Coronary artery (tissue), 2 donors: ENCODE data around the gene PRSS48.
"Not testable (repeated sequence)": the region's sequence is repeated elsewhere in the genome, so short reads cannot be mapped to it uniquely, and the experiment has no call there.

ENCODE experiments used
- DNase-seq: peaks from one replicate; pipeline ENCODE4 v3.0.0-alpha.2; 2017; ENCODE audit warnings: low spot score
- H3K27ac ChIP-seq, 2 donors: fragments of 200-600 bp; sonication (generic); one replicate each; pipeline ENCODE4 v1.5.1; 2016 to 2019
- H3K4me3 ChIP-seq: fragments of 200-600 bp; sonication (generic); 2 replicates; pipeline ENCODE4 v1.5.1; 2016; ENCODE audit warnings: mild to moderate bottlenecking, moderate library complexity
- CTCF ChIP-seq: fragments of 200-600 bp; sonication (generic); IDR thresholded peaks from one replicate; pipeline ENCODE4 v1.5.1; 2019; ENCODE audit warnings: antibody characterized with exemption

The PRSS48 gene

GRCh38 chr4:151263455-151263854, 13.5 kb upstream of the PRSS48 start:
- H3K27ac ChIP-seq = no peak overlapping the region
- H3K4me3 ChIP-seq = no peak overlapping the region
- no peak for TF ChIP-seq CTCF
- DNase-seq = no peak

GRCh38 chr4:151266497-151266896, 10.5 kb upstream of the PRSS48 start:
- TF ChIP-seq CTCF = no peak
- DNase-seq = no peak
- Histone ChIP-seq H3K27ac (no peak overlapping the region), H3K4me3 (no peak overlapping the region)

GRCh38 chr4:151267104-151267503, 9.9 kb upstream of the PRSS48 start:
- TF ChIP-seq CTCF = no peak
- no peak for DNase-seq
- Histone ChIP-seq H3K27ac (no peak overlapping the region), H3K4me3 (no peak overlapping the region)

- no peak for DNase-seq
- no peak for TF ChIP-seq CTCF
- no peak overlapping the region for H3K4me3 ChIP-seq
- H3K27ac ChIP-seq = no peak overlapping the region
Measured at GRCh38 chr4:151267822-151268535, 9.0 kb upstream of the PRSS48 start.

GRCh38 chr4:151268905-151269304, 8.1 kb upstream of the PRSS48 start:
- not testable (repeated sequence) for H3K4me3 ChIP-seq, H3K27ac ChIP-seq, DNase-seq

GRCh38 chr4:151284534-151285245, 7.7 kb downstream of the PRSS48 start:
- TF ChIP-seq CTCF = no peak
- H3K4me3 ChIP-seq = no peak overlapping the region
- no peak overlapping the region for H3K27ac ChIP-seq
- no peak for DNase-seq

- no peak for DNase-seq
- Histone ChIP-seq H3K27ac (no peak overlapping the region), H3K4me3 (no peak overlapping the region)
- no peak for TF ChIP-seq CTCF
Measured at GRCh38 chr4:151287409-151287808, 10.4 kb downstream of the PRSS48 start.
